GM21515 (cell line): ENCODE results near the gene R3HCC1L.

Experiments used
- ATAC-seq: cut with Tn5 transposase; IDR thresholded peaks from one replicate; pipeline ENCODE4 v1.9.1; 2021; ENCODE audit not compliant: unreplicated experiment

The R3HCC1L gene

GRCh38 chr10:98257961-98258360, 123.5 kb downstream of the R3HCC1L start:
- ATAC-seq = no peak

- ATAC-seq = no peak
Measured at GRCh38 chr10:98258683-98259454, 124.4 kb downstream of the R3HCC1L start.

GRCh38 chr10:98259606-98260315, 125.3 kb downstream of the R3HCC1L start:
- ATAC-seq = no peak

GRCh38 chr10:98260350-98260749, 125.9 kb downstream of the R3HCC1L start:
- no peak for ATAC-seq

GRCh38 chr10:98260752-98261151, 126.3 kb downstream of the R3HCC1L start:
- no peak for ATAC-seq

- no peak for ATAC-seq
Measured at GRCh38 chr10:98261436-98262277, 127.2 kb downstream of the R3HCC1L start.

- ATAC-seq = no peak
Measured at GRCh38 chr10:98262571-98262970, 128.1 kb downstream of the R3HCC1L start.

- ATAC-seq = no peak
Measured at GRCh38 chr10:98263088-98263487, 128.6 kb downstream of the R3HCC1L start.

GRCh38 chr10:98264378-98265065, 130.1 kb downstream of the R3HCC1L start:
- ATAC-seq = no peak

- no peak for ATAC-seq
Measured at GRCh38 chr10:98265403-98266378, 131.2 kb downstream of the R3HCC1L start.

GRCh38 chr10:98266647-98267046, 132.2 kb downstream of the R3HCC1L start:
- no peak for ATAC-seq

GRCh38 chr10:98267069-98267893, 132.8 kb downstream of the R3HCC1L start:
- no peak for ATAC-seq

- no peak for ATAC-seq
Measured at GRCh38 chr10:98267894-98268693, 133.6 kb downstream of the R3HCC1L start, which contains the start of gene LOXL4. Gene LOXL4, minus strand, starts transcription at chr10:98268194. Its CDS starts 5,175 bp downstream, at chr10:98263019.

GRCh38 chr10:98268694-98269431, 134.4 kb downstream of the R3HCC1L start:
- ATAC-seq = no peak

GRCh38 chr10:98269435-98269912, 135.0 kb downstream of the R3HCC1L start:
- no peak for ATAC-seq

GRCh38 chr10:98270073-98270740, 135.8 kb downstream of the R3HCC1L start:
- ATAC-seq = no peak

GRCh38 chr10:98270786-98271185, 136.3 kb downstream of the R3HCC1L start:
- no peak for ATAC-seq
